ENCODE measurements around the gene CACNA2D2. TPM values are rescaled to one million over a fixed set of nuclear protein-coding genes. Genes with fewer than 3 reads are reported as not detected.

Gene CACNA2D2
- total and polyA plus RNA-seq, 2 of the 13 experiments (the other 11 are each of a cell fraction or from before 2014, with no cell fraction given) = not detected

DNA sequence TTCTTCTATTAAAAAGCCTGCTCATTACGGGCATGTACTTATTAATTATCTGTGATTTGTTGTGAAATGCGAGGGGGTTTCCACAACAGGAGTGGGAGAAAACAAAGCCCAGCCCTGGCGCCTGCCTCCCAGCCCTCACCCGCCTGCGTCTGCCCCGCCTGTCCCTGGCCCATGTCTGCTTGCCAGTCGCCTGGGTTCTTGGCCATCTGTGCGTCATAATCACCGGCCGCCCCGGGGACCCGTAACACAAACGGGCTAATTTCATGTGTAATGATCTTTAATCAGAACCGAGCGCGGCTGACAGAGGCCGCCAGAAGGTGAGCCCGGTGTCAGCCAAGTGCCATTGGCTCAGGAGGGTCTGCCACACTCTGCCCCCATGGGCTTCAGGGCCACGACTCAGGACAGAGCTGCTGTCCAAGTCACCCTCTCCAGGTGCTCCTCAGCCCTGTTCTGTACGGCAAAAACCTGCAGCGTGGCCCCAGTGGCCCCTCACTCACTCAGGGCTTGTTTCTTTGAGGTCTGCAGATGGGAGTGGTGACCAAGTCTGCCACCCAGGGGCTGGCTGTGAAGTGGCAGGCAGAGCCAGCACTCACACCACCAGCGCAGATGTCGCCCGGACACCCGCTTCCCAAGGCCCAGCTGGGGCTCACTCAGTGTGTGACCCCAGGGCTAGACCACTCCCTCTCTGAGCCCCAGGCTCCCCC is 115.3 kb downstream of the CACNA2D2 start:
- no peak for DNase-seq (ENCODE audit: low spot score)
- WGBS (ENCODE audit: low lambda C conversion rate) = 51% methylated on average over 6 of the region's 25 CpGs
- H3K4me2 ChIP-seq (ENCODE audit: low read depth, low read length) = no peak overlapping the region
- H3K9ac ChIP-seq (ENCODE audit: insufficient read depth, low read depth, low read length) = no peak overlapping the region
- CTCF ChIA-PET (ENCODE audit: low intra/inter-chr PET ratio, low total read pairs) = interaction anchor here (1.5 kb wide), 1 partner anchor 42 kb away, joined by 9 read pairs; the partner anchor contains the start of gene ZMYND10
- no peaks in the 10 kb centered on the region for H3K79me2 ChIP-seq (ENCODE audit: insufficient read depth, low read length)
- intact Hi-C loops (cut with micrococcal nuclease; ENCODE audit: unreplicated experiment) (loop anchor here (1.0 kb wide), 1 partner anchor 41 kb away; no protein-coding TSS in a partner anchor), in situ Hi-C loops (cut with HindIII; ENCODE audit: extremely low pct_ligation_motif_present, low pct_unique_long_range_greater_than_20kb) (no loop called here)
- H3K4me3 ChIP-seq (replicated peaks in 1 of 3; ENCODE audit: insufficient read depth in 1 of 3, low read depth in 2 of 3, low read length in 3 of 3) = no peak overlapping the region
- no peaks in the 10 kb centered on the region for H3K9me3 ChIP-seq (ENCODE audit: low read length)
- no peak overlapping the region for H2AFZ ChIP-seq (ENCODE audit: low read length)
- H3K27ac ChIP-seq (ENCODE audit: extremely low read length, insufficient read depth, low read length) = no peak overlapping the region
- no peak for FAIRE-seq
- no TSS peak for BruUV-seq (replicated peaks)
- POLR2A ChIA-PET = no interaction called here
- peaks cover 12 to 72% of the 10 kb centered on the region in 2 experiments for H3K27me3 ChIP-seq (ENCODE audit: control insufficient read depth in 1 of 2, insufficient read depth in 2 of 2, low read length in 2 of 2)
- H4K20me1 ChIP-seq (ENCODE audit: insufficient read depth, low read length) = no peaks in the 10 kb centered on the region
- peaks cover 9% of the 10 kb centered on the region for H3K4me1 ChIP-seq (ENCODE audit: insufficient read depth, low read length)
- H3K36me3 ChIP-seq (replicated peaks in 1 of 2; ENCODE audit: control insufficient read depth in 1 of 2, insufficient read depth in 2 of 2, low read length in 2 of 2) = no peaks in the 10 kb centered on the region
- ATAC-seq = peak; percentile 86
- TF ChIP-seq STAG1 (CRISPR knock-in tag; IDR thresholded peaks at IDR 0.05) (peak; percentile 63), PHB2 (IDR thresholded peaks at IDR 0.05; ENCODE audit: partially characterized antibody) (no peak), ZNF367 (CRISPR knock-in tag; IDR thresholded peaks at IDR 0.05; ENCODE audit: borderline replicate concordance) (no peak), RAD21 (CRISPR knock-in tag; IDR thresholded peaks at IDR 0.05) (peak; percentile 53; the same call in 1 of the 2 replicates), GATAD1 (CRISPR knock-in tag; IDR thresholded peaks at IDR 0.05) (no peak), ZNF615 (CRISPR knock-in tag; IDR thresholded peaks at IDR 0.05; ENCODE audit: borderline replicate concordance) (no peak), ZNF572 (CRISPR knock-in tag; IDR thresholded peaks at IDR 0.05) (0 out of 2 replicates have a peak, but pooled peaks have one; percentile 22), MAF1 (CRISPR knock-in tag; IDR thresholded peaks at IDR 0.05; ENCODE audit: borderline replicate concordance) (no peak), MED13 (CRISPR knock-in tag; IDR thresholded peaks at IDR 0.05) (no peak), ZNF678 (CRISPR knock-in tag; IDR thresholded peaks at IDR 0.05) (no peak), NFRKB (IDR thresholded peaks at IDR 0.05) (no peak)
- TF ChIP-seq, protein P1, sequence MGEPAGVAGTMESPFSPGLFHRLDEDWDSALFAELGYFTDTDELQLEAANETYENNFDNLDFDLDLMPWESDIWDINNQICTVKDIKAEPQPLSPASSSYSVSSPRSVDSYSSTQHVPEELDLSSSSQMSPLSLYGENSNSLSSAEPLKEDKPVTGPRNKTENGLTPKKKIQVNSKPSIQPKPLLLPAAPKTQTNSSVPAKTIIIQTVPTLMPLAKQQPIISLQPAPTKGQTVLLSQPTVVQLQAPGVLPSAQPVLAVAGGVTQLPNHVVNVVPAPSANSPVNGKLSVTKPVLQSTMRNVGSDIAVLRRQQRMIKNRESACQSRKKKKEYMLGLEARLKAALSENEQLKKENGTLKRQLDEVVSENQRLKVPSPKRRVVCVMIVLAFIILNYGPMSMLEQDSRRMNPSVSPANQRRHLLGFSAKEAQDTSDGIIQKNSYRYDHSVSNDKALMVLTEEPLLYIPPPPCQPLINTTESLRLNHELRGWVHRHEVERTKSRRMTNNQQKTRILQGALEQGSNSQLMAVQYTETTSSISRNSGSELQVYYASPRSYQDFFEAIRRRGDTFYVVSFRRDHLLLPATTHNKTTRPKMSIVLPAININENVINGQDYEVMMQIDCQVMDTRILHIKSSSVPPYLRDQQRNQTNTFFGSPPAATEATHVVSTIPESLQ (CRISPR knock-in tag; conservative IDR thresholded peaks at IDR 0.05) = no peak
- TF ChIP-seq, protein P2, sequence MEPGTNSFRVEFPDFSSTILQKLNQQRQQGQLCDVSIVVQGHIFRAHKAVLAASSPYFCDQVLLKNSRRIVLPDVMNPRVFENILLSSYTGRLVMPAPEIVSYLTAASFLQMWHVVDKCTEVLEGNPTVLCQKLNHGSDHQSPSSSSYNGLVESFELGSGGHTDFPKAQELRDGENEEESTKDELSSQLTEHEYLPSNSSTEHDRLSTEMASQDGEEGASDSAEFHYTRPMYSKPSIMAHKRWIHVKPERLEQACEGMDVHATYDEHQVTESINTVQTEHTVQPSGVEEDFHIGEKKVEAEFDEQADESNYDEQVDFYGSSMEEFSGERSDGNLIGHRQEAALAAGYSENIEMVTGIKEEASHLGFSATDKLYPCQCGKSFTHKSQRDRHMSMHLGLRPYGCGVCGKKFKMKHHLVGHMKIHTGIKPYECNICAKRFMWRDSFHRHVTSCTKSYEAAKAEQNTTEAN (CRISPR knock-in tag; conservative IDR thresholded peaks at IDR 0.05) = no peak
- TF ChIP-seq, protein P3, sequence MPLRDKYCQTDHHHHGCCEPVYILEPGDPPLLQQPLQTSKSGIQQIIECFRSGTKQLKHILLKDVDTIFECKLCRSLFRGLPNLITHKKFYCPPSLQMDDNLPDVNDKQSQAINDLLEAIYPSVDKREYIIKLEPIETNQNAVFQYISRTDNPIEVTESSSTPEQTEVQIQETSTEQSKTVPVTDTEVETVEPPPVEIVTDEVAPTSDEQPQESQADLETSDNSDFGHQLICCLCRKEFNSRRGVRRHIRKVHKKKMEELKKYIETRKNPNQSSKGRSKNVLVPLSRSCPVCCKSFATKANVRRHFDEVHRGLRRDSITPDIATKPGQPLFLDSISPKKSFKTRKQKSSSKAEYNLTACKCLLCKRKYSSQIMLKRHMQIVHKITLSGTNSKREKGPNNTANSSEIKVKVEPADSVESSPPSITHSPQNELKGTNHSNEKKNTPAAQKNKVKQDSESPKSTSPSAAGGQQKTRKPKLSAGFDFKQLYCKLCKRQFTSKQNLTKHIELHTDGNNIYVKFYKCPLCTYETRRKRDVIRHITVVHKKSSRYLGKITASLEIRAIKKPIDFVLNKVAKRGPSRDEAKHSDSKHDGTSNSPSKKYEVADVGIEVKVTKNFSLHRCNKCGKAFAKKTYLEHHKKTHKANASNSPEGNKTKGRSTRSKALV (CRISPR knock-in tag; IDR thresholded peaks at IDR 0.05) = no peak
- TF ChIP-seq, protein P4, sequence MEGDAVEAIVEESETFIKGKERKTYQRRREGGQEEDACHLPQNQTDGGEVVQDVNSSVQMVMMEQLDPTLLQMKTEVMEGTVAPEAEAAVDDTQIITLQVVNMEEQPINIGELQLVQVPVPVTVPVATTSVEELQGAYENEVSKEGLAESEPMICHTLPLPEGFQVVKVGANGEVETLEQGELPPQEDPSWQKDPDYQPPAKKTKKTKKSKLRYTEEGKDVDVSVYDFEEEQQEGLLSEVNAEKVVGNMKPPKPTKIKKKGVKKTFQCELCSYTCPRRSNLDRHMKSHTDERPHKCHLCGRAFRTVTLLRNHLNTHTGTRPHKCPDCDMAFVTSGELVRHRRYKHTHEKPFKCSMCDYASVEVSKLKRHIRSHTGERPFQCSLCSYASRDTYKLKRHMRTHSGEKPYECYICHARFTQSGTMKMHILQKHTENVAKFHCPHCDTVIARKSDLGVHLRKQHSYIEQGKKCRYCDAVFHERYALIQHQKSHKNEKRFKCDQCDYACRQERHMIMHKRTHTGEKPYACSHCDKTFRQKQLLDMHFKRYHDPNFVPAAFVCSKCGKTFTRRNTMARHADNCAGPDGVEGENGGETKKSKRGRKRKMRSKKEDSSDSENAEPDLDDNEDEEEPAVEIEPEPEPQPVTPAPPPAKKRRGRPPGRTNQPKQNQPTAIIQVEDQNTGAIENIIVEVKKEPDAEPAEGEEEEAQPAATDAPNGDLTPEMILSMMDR (CRISPR knock-in tag; IDR thresholded peaks at IDR 0.05) = peak; percentile 73
- TF ChIP-seq, protein P5, sequence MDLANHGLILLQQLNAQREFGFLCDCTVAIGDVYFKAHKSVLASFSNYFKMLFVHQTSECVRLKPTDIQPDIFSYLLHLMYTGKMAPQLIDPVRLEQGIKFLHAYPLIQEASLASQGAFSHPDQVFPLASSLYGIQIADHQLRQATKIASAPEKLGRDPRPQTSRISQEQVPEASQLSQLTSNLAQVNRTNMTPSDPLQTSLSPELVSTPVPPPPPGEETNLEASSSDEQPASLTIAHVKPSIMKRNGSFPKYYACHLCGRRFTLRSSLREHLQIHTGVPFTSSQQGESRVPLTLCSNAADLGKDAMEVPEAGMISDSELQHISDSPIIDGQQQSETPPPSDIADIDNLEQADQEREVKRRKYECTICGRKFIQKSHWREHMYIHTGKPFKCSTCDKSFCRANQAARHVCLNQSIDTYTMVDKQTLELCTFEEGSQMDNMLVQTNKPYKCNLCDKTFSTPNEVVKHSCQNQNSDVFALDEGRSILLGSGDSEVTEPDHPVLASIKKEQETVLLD (CRISPR knock-in tag; IDR thresholded peaks at IDR 0.05; ENCODE audit: low read depth) = no peak

Measured in HepG2 (cell line).